SK-N-SH treated with all-trans-retinoic acid at 6 μM for 48 hours (cell line): Measurements from ENCODE around the gene ADGRA3.

Source experiments
- ATAC-seq: fragments of 200-7000 bp; cut with Tn5 transposase; 3 replicates; pipeline ENCODE4 v1.9.1; 2020; ENCODE audit warnings: mild to moderate bottlenecking, moderate library complexity
- ARNTL ChIP-seq: fragments of 450-650 bp; formaldehyde crosslinking; IDR thresholded peaks from 2 replicates; pipeline ENCODE4 v1.5.0; 2020; ENCODE audit warnings: low read depth, mild to moderate bottlenecking, moderate library complexity, borderline replicate concordance
- BACH2 ChIP-seq: fragments of 250-450 bp; sonication (Bioruptor Pico); IDR thresholded peaks from 2 replicates; pipeline ENCODE4 v1.9.0; 2021; ENCODE audit warnings: mild to moderate bottlenecking, borderline replicate concordance
- CSDC2 ChIP-seq: fragments of 250-450 bp; sonication (Bioruptor Pico); IDR thresholded peaks from 2 replicates; pipeline ENCODE4 v1.5.0; 2020; ENCODE audit warnings: mild to moderate bottlenecking, moderate library complexity
- ESRRG ChIP-seq: fragments of 250-450 bp; sonication (Bioruptor Pico); IDR thresholded peaks from 2 replicates; pipeline ENCODE4 v1.6.1; 2021; ENCODE audit warnings: mild to moderate bottlenecking
- GLIS3 ChIP-seq: fragments of 250-450 bp; sonication (Bioruptor Pico); IDR thresholded peaks from 2 replicates; pipeline ENCODE4 v1.5.0; 2020; ENCODE audit warnings: mild to moderate bottlenecking, moderate library complexity
- ISL1 ChIP-seq: fragments of 250-450 bp; sonication (Bioruptor Pico); IDR thresholded peaks from 2 replicates; pipeline ENCODE4 v2.1.2; 2022; ENCODE audit warnings: mild to moderate bottlenecking, moderate library complexity
- OSR1 ChIP-seq: fragments of 250-450 bp; sonication (Bioruptor Pico); IDR thresholded peaks from 2 replicates; pipeline ENCODE4 v1.8.0; 2022; ENCODE audit warnings: moderate library complexity, mild to moderate bottlenecking, inconsistent platforms
- PATZ1 ChIP-seq: fragments of 250-450 bp; sonication (Bioruptor Pico); IDR thresholded peaks from 2 replicates; pipeline ENCODE4 v1.8.0; 2020; ENCODE audit warnings: mild to moderate bottlenecking, moderate library complexity, borderline replicate concordance
- PPARA ChIP-seq: fragments of 250-450 bp; sonication (Bioruptor Pico); IDR thresholded peaks from 2 replicates; pipeline ENCODE4 v1.5.0; 2020; ENCODE audit warnings: mild to moderate bottlenecking, borderline replicate concordance
- RARB ChIP-seq: fragments of 250-450 bp; sonication (Bioruptor Pico); IDR thresholded peaks from 2 replicates; pipeline ENCODE4 v1.8.0; 2021; ENCODE audit warnings: mild to moderate bottlenecking, moderate library complexity
- SNAI2 ChIP-seq: fragments of 250-450 bp; sonication (Bioruptor Pico); IDR thresholded peaks from 2 replicates; pipeline ENCODE4 v1.5.0; 2020; ENCODE audit warnings: mild to moderate bottlenecking, moderate library complexity
- TOX ChIP-seq: fragments of 250-450 bp; sonication (Bioruptor Pico); IDR thresholded peaks from 2 replicates; pipeline ENCODE4 v1.8.0; 2021; ENCODE audit warnings: mild to moderate bottlenecking, moderate library complexity, borderline replicate concordance
- ZFP3 ChIP-seq: fragments of 250-450 bp; sonication (Bioruptor Pico); IDR thresholded peaks from 2 replicates; pipeline ENCODE4 v1.5.0; 2020; ENCODE audit warnings: mild to moderate bottlenecking, moderate library complexity
- ZFP30 ChIP-seq: fragments of 450-650 bp; formaldehyde crosslinking; IDR thresholded peaks from 2 replicates; pipeline ENCODE4 v1.5.0; 2022; ENCODE audit warnings: mild to moderate bottlenecking, moderate library complexity
- ZNF565 ChIP-seq: fragments of 450-650 bp; formaldehyde crosslinking; conservative IDR thresholded peaks from 2 replicates; pipeline ENCODE4 v1.5.0; 2020; ENCODE audit warnings: low read depth, mild to moderate bottlenecking, moderate library complexity
- ZNF70 ChIP-seq: fragments of 450-650 bp; formaldehyde crosslinking; IDR thresholded peaks from 2 replicates; pipeline ENCODE4 v1.5.0; 2020; ENCODE audit warnings: mild to moderate bottlenecking, moderate library complexity
- TF ChIP-seq, protein P1 (sequence below): fragments of 250-450 bp; sonication (Bioruptor Pico); IDR thresholded peaks from 2 replicates; pipeline ENCODE4 v1.5.1; 2020; ENCODE audit warnings: low read depth, mild to moderate bottlenecking, moderate library complexity
- TF ChIP-seq, protein P2 (sequence below): fragments of 250-450 bp; sonication (Bioruptor Pico); IDR thresholded peaks from 2 replicates; pipeline ENCODE4 v1.5.0; 2020; ENCODE audit warnings: mild to moderate bottlenecking, moderate library complexity
- TF ChIP-seq, protein P3 (sequence below): fragments of 250-450 bp; sonication (Bioruptor Pico); IDR thresholded peaks from 2 replicates; pipeline ENCODE4 v1.5.1; 2021; ENCODE audit warnings: mild to moderate bottlenecking, moderate library complexity

Gene ADGRA3

GRCh38 chr4:22363036-22363435 is 152.8 kb downstream of the ADGRA3 start:
- ATAC-seq: peak; percentile 26; the same call in 2 of the 3 replicates
- TF ChIP-seq PATZ1 (no peak), ISL1 (CRISPR knock-in tag) (no peak), TOX (no peak), ZNF565 (CRISPR knock-in tag) (no peak), ZFP3 (CRISPR knock-in tag) (no peak), GLIS3 (CRISPR knock-in tag) (no peak)
- TF ChIP-seq, protein P1, sequence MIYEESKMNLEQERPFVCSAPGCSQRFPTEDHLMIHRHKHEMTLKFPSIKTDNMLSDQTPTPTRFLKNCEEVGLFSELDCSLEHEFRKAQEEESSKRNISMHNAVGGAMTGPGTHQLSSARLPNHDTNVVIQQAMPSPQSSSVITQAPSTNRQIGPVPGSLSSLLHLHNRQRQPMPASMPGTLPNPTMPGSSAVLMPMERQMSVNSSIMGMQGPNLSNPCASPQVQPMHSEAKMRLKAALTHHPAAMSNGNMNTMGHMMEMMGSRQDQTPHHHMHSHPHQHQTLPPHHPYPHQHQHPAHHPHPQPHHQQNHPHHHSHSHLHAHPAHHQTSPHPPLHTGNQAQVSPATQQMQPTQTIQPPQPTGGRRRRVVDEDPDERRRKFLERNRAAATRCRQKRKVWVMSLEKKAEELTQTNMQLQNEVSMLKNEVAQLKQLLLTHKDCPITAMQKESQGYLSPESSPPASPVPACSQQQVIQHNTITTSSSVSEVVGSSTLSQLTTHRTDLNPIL (CRISPR knock-in tag): no peak

DNA sequence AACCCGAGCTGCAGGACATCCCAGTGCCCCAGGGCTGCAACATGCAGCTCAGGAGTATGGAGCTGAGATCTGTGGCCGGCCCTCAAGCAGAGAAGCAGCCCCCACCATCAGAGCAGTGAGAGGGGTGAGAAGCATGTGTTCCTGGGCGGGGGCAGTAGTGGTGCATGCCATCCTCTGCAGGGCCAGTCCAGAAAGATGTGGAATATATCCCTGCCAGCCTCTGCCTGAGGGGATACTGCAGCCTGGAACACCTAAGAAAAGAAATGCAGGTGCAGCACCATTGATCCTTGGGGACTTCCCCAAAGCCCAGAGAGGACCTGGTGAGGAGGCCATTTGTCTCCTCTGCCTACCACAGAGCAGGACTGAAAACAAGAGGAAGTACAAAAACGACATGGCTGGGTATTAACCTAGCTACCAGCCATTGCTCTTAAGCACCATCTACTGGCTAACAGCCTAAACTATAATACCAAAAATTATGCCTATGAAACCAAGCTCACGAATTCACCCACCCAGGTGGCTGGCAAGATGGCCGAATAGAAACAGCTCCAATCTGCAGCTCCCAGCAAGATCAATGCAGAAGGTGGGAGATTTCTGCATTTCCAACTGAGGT is 158.8 kb downstream of the ADGRA3 start:
- peak; percentile 98 for ATAC-seq
- no peak for TF ChIP-seq ZNF70 (CRISPR knock-in tag)
- no peak for TF ChIP-seq ARNTL (CRISPR knock-in tag)
- TF ChIP-seq CSDC2 (CRISPR knock-in tag): no peak
- no peak for TF ChIP-seq PPARA (CRISPR knock-in tag)
- TF ChIP-seq, protein P2, sequence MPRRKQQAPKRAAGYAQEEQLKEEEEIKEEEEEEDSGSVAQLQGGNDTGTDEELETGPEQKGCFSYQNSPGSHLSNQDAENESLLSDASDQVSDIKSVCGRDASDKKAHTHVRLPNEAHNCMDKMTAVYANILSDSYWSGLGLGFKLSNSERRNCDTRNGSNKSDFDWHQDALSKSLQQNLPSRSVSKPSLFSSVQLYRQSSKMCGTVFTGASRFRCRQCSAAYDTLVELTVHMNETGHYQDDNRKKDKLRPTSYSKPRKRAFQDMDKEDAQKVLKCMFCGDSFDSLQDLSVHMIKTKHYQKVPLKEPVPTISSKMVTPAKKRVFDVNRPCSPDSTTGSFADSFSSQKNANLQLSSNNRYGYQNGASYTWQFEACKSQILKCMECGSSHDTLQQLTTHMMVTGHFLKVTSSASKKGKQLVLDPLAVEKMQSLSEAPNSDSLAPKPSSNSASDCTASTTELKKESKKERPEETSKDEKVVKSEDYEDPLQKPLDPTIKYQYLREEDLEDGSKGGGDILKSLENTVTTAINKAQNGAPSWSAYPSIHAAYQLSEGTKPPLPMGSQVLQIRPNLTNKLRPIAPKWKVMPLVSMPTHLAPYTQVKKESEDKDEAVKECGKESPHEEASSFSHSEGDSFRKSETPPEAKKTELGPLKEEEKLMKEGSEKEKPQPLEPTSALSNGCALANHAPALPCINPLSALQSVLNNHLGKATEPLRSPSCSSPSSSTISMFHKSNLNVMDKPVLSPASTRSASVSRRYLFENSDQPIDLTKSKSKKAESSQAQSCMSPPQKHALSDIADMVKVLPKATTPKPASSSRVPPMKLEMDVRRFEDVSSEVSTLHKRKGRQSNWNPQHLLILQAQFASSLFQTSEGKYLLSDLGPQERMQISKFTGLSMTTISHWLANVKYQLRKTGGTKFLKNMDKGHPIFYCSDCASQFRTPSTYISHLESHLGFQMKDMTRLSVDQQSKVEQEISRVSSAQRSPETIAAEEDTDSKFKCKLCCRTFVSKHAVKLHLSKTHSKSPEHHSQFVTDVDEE (CRISPR knock-in tag): no peak
- TF ChIP-seq ZNF565 (CRISPR knock-in tag): no peak

GRCh38 chr4:22348410-22348809 is 167.5 kb downstream of the ADGRA3 start:
- ATAC-seq: peak; percentile 63
- TF ChIP-seq PPARA (CRISPR knock-in tag): no peak
- no peak for TF ChIP-seq ESRRG (CRISPR knock-in tag)
- TF ChIP-seq, protein P1 (CRISPR knock-in tag): no peak
- no peak for TF ChIP-seq ISL1 (CRISPR knock-in tag)
- TF ChIP-seq CSDC2 (CRISPR knock-in tag): no peak
- TF ChIP-seq BACH2 (CRISPR knock-in tag): no peak
- TF ChIP-seq OSR1 (CRISPR knock-in tag): no peak
- TF ChIP-seq ZFP30 (CRISPR knock-in tag): no peak
- no peak for TF ChIP-seq RARB
- no peak for TF ChIP-seq SNAI2 (CRISPR knock-in tag)
- TF ChIP-seq, protein P3, sequence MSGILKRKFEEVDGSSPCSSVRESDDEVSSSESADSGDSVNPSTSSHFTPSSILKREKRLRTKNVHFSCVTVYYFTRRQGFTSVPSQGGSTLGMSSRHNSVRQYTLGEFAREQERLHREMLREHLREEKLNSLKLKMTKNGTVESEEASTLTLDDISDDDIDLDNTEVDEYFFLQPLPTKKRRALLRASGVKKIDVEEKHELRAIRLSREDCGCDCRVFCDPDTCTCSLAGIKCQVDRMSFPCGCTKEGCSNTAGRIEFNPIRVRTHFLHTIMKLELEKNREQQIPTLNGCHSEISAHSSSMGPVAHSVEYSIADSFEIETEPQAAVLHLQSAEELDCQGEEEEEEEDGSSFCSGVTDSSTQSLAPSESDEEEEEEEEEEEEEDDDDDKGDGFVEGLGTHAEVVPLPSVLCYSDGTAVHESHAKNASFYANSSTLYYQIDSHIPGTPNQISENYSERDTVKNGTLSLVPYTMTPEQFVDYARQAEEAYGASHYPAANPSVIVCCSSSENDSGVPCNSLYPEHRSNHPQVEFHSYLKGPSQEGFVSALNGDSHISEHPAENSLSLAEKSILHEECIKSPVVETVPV (CRISPR knock-in tag): no peak
- no peak for TF ChIP-seq PATZ1
- TF ChIP-seq GLIS3 (CRISPR knock-in tag): no peak
- TF ChIP-seq ZNF70 (CRISPR knock-in tag): no peak
